H1 (cell line): Measurements from ENCODE around the gene PBX2. TPM values are rescaled to one million over a fixed set of nuclear protein-coding genes. Genes with fewer than 3 reads are reported as not detected.

Experiments
- CTCF ChIA-PET: fragments of 300-600 bp; sonication (Branson Sonifier 250); formaldehyde crosslinking; loops from one replicate; lab custom pipeline; 2021; ENCODE audit not compliant: partially characterized antibody; lab: Charles Lee
- POLR2A ChIA-PET: fragments of 300-600 bp; sonication (Branson Sonifier 250); formaldehyde crosslinking; loops from one replicate; lab custom pipeline; 2021; ENCODE audit warnings: inconsistent platforms; ENCODE audit not compliant: partially characterized antibody; lab: Charles Lee
- DNase-seq, 2 experiments: peaks; one replicate each; pipeline versions ENCODE4 v3.0.0 to v3.0.0-alpha.2; 2010 to 2022; ENCODE audit warnings: low spot score in 2 of 2, low read depth in 1 of 2, mixed read lengths in 1 of 2
- FAIRE-seq: peaks from 2 replicates; lab custom pipeline; 2011; peaks lifted over from hg19 to GRCh38; lab: Jason Lieb, UNC
- H2AFZ ChIP-seq: 2 replicates; pipeline ENCODE4 v1.8.1; 2012; ENCODE audit warnings: low read length, inconsistent platforms
- H2AK5ac ChIP-seq: 2 replicates; pipeline ENCODE4 v1.6.1; 2013; ENCODE audit warnings: low read depth, low read length
- H2BK120ac ChIP-seq: replicated peaks from 2 replicates; pipeline ENCODE3; 2013; ENCODE audit warnings: low read depth, low read length, inconsistent platforms
- H2BK12ac ChIP-seq: 2 replicates; pipeline ENCODE4 v1.6.1; 2013; ENCODE audit warnings: low read depth, low read length
- H2BK15ac ChIP-seq: 2 replicates; pipeline ENCODE4 v1.6.1; 2013; ENCODE audit warnings: low read length
- H2BK20ac ChIP-seq: 2 replicates; pipeline ENCODE4 v1.6.1; 2013; ENCODE audit warnings: low read length
- H2BK5ac ChIP-seq: 2 replicates; pipeline ENCODE4 v1.6.1; 2013; ENCODE audit warnings: low read depth, low read length
- H3K14ac ChIP-seq: 2 replicates; pipeline ENCODE4 v1.6.1; 2013; ENCODE audit warnings: inconsistent platforms; ENCODE audit not compliant: insufficient read length
- H3K18ac ChIP-seq: 2 replicates; pipeline ENCODE4 v1.6.1; 2013; ENCODE audit warnings: low read length; ENCODE audit errors: extremely low read depth
- H3K23ac ChIP-seq: 2 replicates; pipeline ENCODE4 v1.6.1; 2013; ENCODE audit warnings: inconsistent platforms; ENCODE audit not compliant: insufficient read length
- H3K23me2 ChIP-seq: 2 replicates; pipeline ENCODE4 v1.6.1; 2013; ENCODE audit warnings: low read depth, low read length
- H3K27ac ChIP-seq: 2 replicates; pipeline ENCODE4 v1.6.1; 2011; ENCODE audit warnings: low read depth, low read length, inconsistent platforms
- H3K27me3 ChIP-seq, 4 experiments: replicated peaks in 1 of 4; 1 replicate in 1 of 4; 2 replicates in 3 of 4; pipeline versions ENCODE4 v1.6.1 to v1.8.1; 2011 to 2013; ENCODE audit warnings: low read length in 3 of 4, mild to moderate bottlenecking in 3 of 4, inconsistent platforms in 2 of 4, mixed read lengths in 2 of 4, moderate library complexity in 1 of 4; ENCODE audit not compliant: control insufficient read depth in 3 of 4, insufficient read depth in 3 of 4; ENCODE audit errors: extremely low read depth in 1 of 4
- H3K36me3 ChIP-seq, 4 experiments: 2 replicates each; pipeline versions ENCODE4 v1.6.1 to v1.8.1; 2011 to 2013; ENCODE audit warnings: mild to moderate bottlenecking in 4 of 4, low read length in 3 of 4, moderate library complexity in 2 of 4, control low read depth in 1 of 4, inconsistent platforms in 1 of 4; ENCODE audit not compliant: insufficient read depth in 4 of 4, control insufficient read depth in 2 of 4
- H3K4ac ChIP-seq: replicated peaks from 2 replicates; pipeline ENCODE3; 2013; ENCODE audit warnings: low read length, low read depth, mixed read lengths, inconsistent platforms; ENCODE audit not compliant: insufficient read length
- H3K4me1 ChIP-seq, 4 experiments: replicated peaks in 1 of 4; 1 replicate in 1 of 4; 2 replicates in 3 of 4; pipeline versions ENCODE4 v1.6.1 to v1.8.1; 2011 to 2013; ENCODE audit warnings: low read length in 3 of 4, inconsistent platforms in 2 of 4, mixed read lengths in 1 of 4; ENCODE audit not compliant: insufficient read depth in 4 of 4, control insufficient read depth in 3 of 4
- H3K4me2 ChIP-seq, 2 experiments: 2 replicates each; pipeline versions ENCODE4 v1.6.1 to v1.8.1; 2011 to 2013; ENCODE audit warnings: low read depth in 2 of 2, low read length in 2 of 2, control low read depth in 1 of 2, inconsistent platforms in 1 of 2, mild to moderate bottlenecking in 1 of 2; ENCODE audit not compliant: insufficient read depth in 1 of 2
- H3K4me3 ChIP-seq, 4 experiments: fragments of 200-600, 300-600 bp in 1 of 4; sonication (generic), shearing (Covaris generic), sonication (Bioruptor Twin) in 1 of 4; 2 replicates each; pipeline versions ENCODE4 v1.5.1 to v1.8.1; 2011 to 2016; ENCODE audit warnings: low read length in 4 of 4, low read depth in 3 of 4, control low read depth in 2 of 4, inconsistent platforms in 2 of 4, mild to moderate bottlenecking in 2 of 4, mixed read lengths in 1 of 4, moderate library complexity in 1 of 4; ENCODE audit not compliant: insufficient read depth in 2 of 4; ENCODE audit errors: extremely low read depth in 1 of 4
- H3K56ac ChIP-seq: replicated peaks from 2 replicates; pipeline ENCODE3; 2013; ENCODE audit warnings: low read depth, mild to moderate bottlenecking, mixed read lengths, low read length, inconsistent platforms; ENCODE audit not compliant: insufficient read length
- H3K79me1 ChIP-seq: 2 replicates; pipeline ENCODE4 v1.6.1; 2013; ENCODE audit warnings: low read depth, low read length, control low read depth
- H3K79me2 ChIP-seq, 2 experiments: 2 replicates each; pipeline versions ENCODE4 v1.6.1 to v1.8.1; 2012 to 2013; ENCODE audit warnings: low read length in 2 of 2, mild to moderate bottlenecking in 2 of 2, inconsistent platforms in 1 of 2; ENCODE audit not compliant: insufficient read depth in 2 of 2, control insufficient read depth in 1 of 2
- H3K9ac ChIP-seq, 4 experiments: replicated peaks in 1 of 4; 1 replicate in 1 of 4; 2 replicates in 3 of 4; pipeline versions ENCODE4 v1.6.1 to v1.8.1; 2011 to 2013; ENCODE audit warnings: low read depth in 3 of 4, low read length in 3 of 4, control low read depth in 2 of 4, mild to moderate bottlenecking in 2 of 4, moderate library complexity in 2 of 4, inconsistent platforms in 1 of 4; ENCODE audit errors: extremely low read depth in 1 of 4
- H3K9me3 ChIP-seq, 2 experiments: 2 replicates each; pipeline versions ENCODE4 v1.6.1 to v1.8.1; 2012 to 2013; ENCODE audit warnings: mild to moderate bottlenecking in 2 of 2, moderate library complexity in 2 of 2, control low read depth in 1 of 2, inconsistent platforms in 1 of 2, low read depth in 1 of 2, low read length in 1 of 2, mixed read lengths in 1 of 2; ENCODE audit not compliant: insufficient read depth in 2 of 2
- H4K20me1 ChIP-seq, 2 experiments: replicated peaks in 1 of 2; 2 replicates each; pipeline versions ENCODE3 to v1.8.1; 2011 to 2013; ENCODE audit warnings: inconsistent platforms in 2 of 2, low read length in 2 of 2, mild to moderate bottlenecking in 1 of 2; ENCODE audit not compliant: insufficient read depth in 2 of 2, control insufficient read depth in 1 of 2
- H4K5ac ChIP-seq: 2 replicates; pipeline ENCODE4 v1.6.1; 2013; ENCODE audit warnings: low read length, low read depth, mixed read lengths, inconsistent platforms; ENCODE audit not compliant: insufficient read length
- H4K8ac ChIP-seq: 2 replicates; pipeline ENCODE4 v1.8.0; 2013; ENCODE audit warnings: mild to moderate bottlenecking, moderate library complexity, low read length, inconsistent platforms; ENCODE audit not compliant: insufficient read depth; ENCODE audit errors: extremely low read depth
- H4K91ac ChIP-seq: replicated peaks from 2 replicates; pipeline ENCODE3; 2013; ENCODE audit warnings: low read length, mixed read lengths, inconsistent platforms; ENCODE audit not compliant: insufficient read length
- ASH2L ChIP-seq: fragments of 200-600, 300-600 bp; sonication (generic); IDR thresholded peaks from one replicate; pipeline ENCODE4 v1.7.1; 2017; ENCODE audit warnings: low read length
- CEBPB ChIP-seq: IDR thresholded peaks from 2 replicates; pipeline ENCODE4 v1.6.1; 2012; ENCODE audit warnings: low read depth, low read length
- CREB1 ChIP-seq: IDR thresholded peaks from 2 replicates; pipeline ENCODE4 v1.6.1; 2012; ENCODE audit warnings: inconsistent platforms
- POLR2A ChIP-seq, 2 experiments: IDR thresholded peaks; 1 replicate in 1 of 2; 2 replicates in 1 of 2; pipeline ENCODE4 v1.6.1; 2011; ENCODE audit warnings: low read depth in 2 of 2, low read length in 2 of 2, mild to moderate bottlenecking in 2 of 2; ENCODE audit errors: control extremely low read depth in 1 of 2
- RFX5 ChIP-seq: IDR thresholded peaks from 2 replicates; pipeline ENCODE4 v1.6.1; 2011; ENCODE audit warnings: low read depth, low read length, improper control_type of control experiment, borderline replicate concordance
- SAP30 ChIP-seq: fragments of 300-600 bp; sonication (generic); IDR thresholded peaks from 2 replicates; pipeline ENCODE4 v1.7.1; 2012; ENCODE audit warnings: low read length, moderate library complexity, mild to moderate bottlenecking, inconsistent platforms; ENCODE audit not compliant: insufficient read depth, insufficient replicate concordance
- ZNF274 ChIP-seq: IDR thresholded peaks from 2 replicates; pipeline ENCODE4 v1.7.0; 2012; ENCODE audit warnings: low read length, borderline replicate concordance; ENCODE audit errors: extremely low read depth
- WGBS, 2 experiments: shearing (Covaris generic) in 1 of 2; methylation state at CpG; one replicate each; pipeline versions ENCODE4 v1.1.6 to v1.1.7; 2013 to 2015; ENCODE audit warnings: low lambda C conversion rate in 2 of 2, mixed read lengths in 2 of 2, inconsistent platforms in 1 of 2, low coverage in 1 of 2, missing lambda C conversion rate in 1 of 2; ENCODE audit not compliant: insufficient replicate concordance in 2 of 2, insufficient coverage in 1 of 2, insufficient read length in 1 of 2; ENCODE audit errors: extremely low coverage in 1 of 2, missing lambda C conversion rate in 1 of 2; 5-methylcytosine and 5-hydroxymethylcytosine counted together
- polyA plus RNA-seq, 7 experiments: library from polyadenylated mRNA; depleted of rRNA in 3 of 7; stranded (reverse) in 5 of 7; unstranded in 2 of 7; fragments of >200 nt in 5 of 7; fragments of 200-250 nt in 2 of 7; gene quantifications; 1 replicate in 5 of 7; 2 replicates in 1 of 7; 4 replicates in 1 of 7; pipeline versions ENCODE4 v1.2.1 to v1.2.3, GENCODE V29; 2011 to 2013; ENCODE audit warnings: missing spikeins in 2 of 7, mixed read lengths in 2 of 7
- total RNA-seq: library from RNA; stranded (reverse); fragmentation: NEBNext Ultra II Directional; extraction: Animal tissue kit (Norgen Biotek cat#: 25700); gene quantifications from 2 replicates; pipeline ENCODE4 v1.2.1, GENCODE V29; 2021
- TF ChIP-seq, protein P1 (sequence below), 3 experiments: IDR thresholded peaks; 1 replicate in 2 of 3; 2 replicates in 1 of 3; pipeline versions ENCODE4 v1.5.1 to v1.6.1; 2011; ENCODE audit warnings: low read length in 3 of 3, mild to moderate bottlenecking in 3 of 3, inconsistent platforms in 2 of 3, low read depth in 1 of 3, moderate library complexity in 1 of 3; ENCODE audit not compliant: insufficient read depth in 1 of 3; ENCODE audit errors: control extremely low read depth in 1 of 3

PBX2 gene
- total and polyA plus RNA-seq, 2 of the 8 experiments (the other 6 are each of a cell fraction or from before 2014, with no cell fraction given), result 102 to 130 TPM

DNA sequence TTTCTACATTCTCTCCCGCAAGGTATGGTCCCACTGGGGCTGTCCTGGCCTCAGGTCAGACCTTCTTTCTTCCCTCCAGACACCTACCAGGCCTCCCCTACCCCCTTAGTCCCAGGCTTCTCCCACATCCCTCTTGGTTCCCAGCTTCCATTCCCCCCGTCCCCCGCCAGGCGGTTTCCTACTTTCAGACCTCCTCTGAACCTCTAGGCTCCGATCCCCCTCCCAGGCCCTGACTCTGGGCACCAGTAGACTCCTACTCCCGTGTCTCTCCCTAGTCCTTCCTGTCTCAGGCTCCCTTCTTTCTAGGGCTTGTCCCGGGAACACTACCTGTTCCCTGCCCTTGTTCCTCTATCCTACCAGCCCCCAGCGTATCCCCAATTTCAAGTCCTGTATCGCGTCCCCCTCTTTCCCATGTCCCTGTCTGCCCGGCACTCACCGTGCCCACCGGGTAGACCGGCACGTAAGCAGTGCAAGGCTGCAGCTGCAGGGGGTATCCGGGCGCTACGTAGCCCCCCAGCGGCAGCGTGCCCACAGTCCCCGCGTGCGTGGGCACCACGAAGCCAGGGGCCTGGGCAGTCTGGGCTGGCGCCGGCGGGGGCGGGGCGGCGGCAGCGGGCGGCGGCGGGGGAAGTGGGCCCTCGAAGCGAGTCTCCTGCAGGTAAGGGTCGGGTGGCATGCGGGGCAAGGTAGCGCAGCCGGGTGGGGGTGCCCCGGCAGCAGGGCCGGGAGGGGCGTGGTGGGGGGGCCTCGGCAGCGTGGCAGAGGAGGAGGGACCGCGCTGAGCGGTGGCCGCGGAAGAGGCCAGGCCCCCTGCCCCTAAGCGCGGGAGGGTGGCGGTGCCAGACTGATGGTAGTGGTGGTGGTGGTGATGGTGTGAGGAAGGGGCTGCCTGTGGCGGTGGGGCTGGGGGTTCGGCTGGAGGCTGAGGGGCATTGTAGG lies 39.8 kb downstream of the PBX2 start:
- Histone ChIP-seq H3K18ac (peak overlapping the region; percentile 38; the same call in 1 of the 2 replicates), H3K27me3 (peaks cover 4 to 41% (median 37%) of the 10 kb centered on the region in 4 experiments), H4K5ac (no peak overlapping the region), H3K14ac (no peak overlapping the region), H3K4me3 (peak overlapping the region; percentile 55 to 76 (median 70)), H2BK12ac (no peak overlapping the region; the same call in 1 of the 2 replicates), H3K23me2 (peaks cover 25% of the 10 kb centered on the region), H3K79me1 (0 out of 2 replicates have a peak, but pooled peaks cover 3% of the 10 kb centered on the region), H2BK120ac (no peak overlapping the region), H4K91ac (no peak overlapping the region), H3K9ac (no peak overlapping the region), H3K79me2 (peaks cover 0 to 4% of the 10 kb centered on the region in 2 experiments; a peak in 1 of 4 replicates), H2BK15ac (peak overlapping the region; percentile 19; the same call in 1 of the 2 replicates), H3K4me2 (peak overlapping the region; percentile 94 to 100), H4K20me1 (no peaks in the 10 kb centered on the region), H3K56ac (no peak overlapping the region), H3K23ac (no peak overlapping the region), H4K8ac (no peak overlapping the region), H2AFZ (no peak overlapping the region), H2BK5ac (peak overlapping the region; percentile 71; the same call in 1 of the 2 replicates), H3K4ac (no peak overlapping the region), H2BK20ac (peak overlapping the region; percentile 51; the same call in 1 of the 2 replicates), H3K4me1 (peaks cover 14 to 38% (median 17%) of the 10 kb centered on the region in 4 experiments), H3K9me3 (no peaks in the 10 kb centered on the region), H3K27ac (no peak overlapping the region), H2AK5ac (no peak overlapping the region), H3K36me3 (no peaks in the 10 kb centered on the region)
- DNase-seq (peak in 1 of 2 experiments; percentile 78), FAIRE-seq (no peak)
- ChIA-PET POLR2A (interaction anchor here (0.6 to 9.2 kb wide), 13 partner anchors 9 to 41 kb away, joined by 3 to 70 read pairs (median 6); partner anchors contain the start of genes AGPAT1, ATF6B, FKBPL and GPSM3), CTCF (interaction anchor here (0.8 to 4.7 kb wide), 12 partner anchors 14 to 53 kb away, joined by 3 to 23 read pairs (median 7); partner anchors contain the start of genes ATF6B and PBX2)
- WGBS, 2 experiments, result 7% methylated on average over 25 of the region's 55 CpGs; no CpG with 5 or more reads in 1 of the 2 experiments
- TF ChIP-seq ASH2L (peak; percentile 29), SAP30 (no peak), ZNF274 (no peak), CREB1 (no peak), POLR2A (IDR thresholded peaks at IDR 0.05; ENCODE audit: control extremely low read depth in 1 of 2, low read depth in 2 of 2, low read length in 2 of 2) (no peak), RFX5 (no peak), CEBPB (no peak)
- TF ChIP-seq, protein P1, sequence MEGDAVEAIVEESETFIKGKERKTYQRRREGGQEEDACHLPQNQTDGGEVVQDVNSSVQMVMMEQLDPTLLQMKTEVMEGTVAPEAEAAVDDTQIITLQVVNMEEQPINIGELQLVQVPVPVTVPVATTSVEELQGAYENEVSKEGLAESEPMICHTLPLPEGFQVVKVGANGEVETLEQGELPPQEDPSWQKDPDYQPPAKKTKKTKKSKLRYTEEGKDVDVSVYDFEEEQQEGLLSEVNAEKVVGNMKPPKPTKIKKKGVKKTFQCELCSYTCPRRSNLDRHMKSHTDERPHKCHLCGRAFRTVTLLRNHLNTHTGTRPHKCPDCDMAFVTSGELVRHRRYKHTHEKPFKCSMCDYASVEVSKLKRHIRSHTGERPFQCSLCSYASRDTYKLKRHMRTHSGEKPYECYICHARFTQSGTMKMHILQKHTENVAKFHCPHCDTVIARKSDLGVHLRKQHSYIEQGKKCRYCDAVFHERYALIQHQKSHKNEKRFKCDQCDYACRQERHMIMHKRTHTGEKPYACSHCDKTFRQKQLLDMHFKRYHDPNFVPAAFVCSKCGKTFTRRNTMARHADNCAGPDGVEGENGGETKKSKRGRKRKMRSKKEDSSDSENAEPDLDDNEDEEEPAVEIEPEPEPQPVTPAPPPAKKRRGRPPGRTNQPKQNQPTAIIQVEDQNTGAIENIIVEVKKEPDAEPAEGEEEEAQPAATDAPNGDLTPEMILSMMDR (IDR thresholded peaks at IDR 0.05; ENCODE audit: control extremely low read depth in 1 of 3, insufficient read depth in 1 of 3, low read depth in 1 of 3, low read length in 3 of 3), result peak in 1 of 3 experiments; percentile 25; a peak in 1 of 4 replicates
